Colonic mucosa (tissue), 4 donors: Measurements from ENCODE around the gene EGFL7. TPM values are rescaled to one million over a fixed set of nuclear protein-coding genes. Genes with fewer than 3 reads are reported as not detected.

ENCODE experiments used
- DNase-seq: peaks from one replicate; pipeline ENCODE4 v3.0.0-alpha.2; 2020
- H3K27ac ChIP-seq: fragments of 200-600 bp; one replicate; pipeline ENCODE4 v1.8.0; 2021
- H3K27me3 ChIP-seq: fragments of 200-600 bp; one replicate; pipeline ENCODE4 v1.8.0; 2021
- H3K36me3 ChIP-seq: fragments of 200-600 bp; one replicate; pipeline ENCODE4 v1.8.0; 2021
- H3K4me1 ChIP-seq: fragments of 200-600 bp; one replicate; pipeline ENCODE4 v1.8.0; 2021; ENCODE audit warnings: mild to moderate bottlenecking
- H3K4me3 ChIP-seq: fragments of 200-600 bp; one replicate; pipeline ENCODE4 v1.8.0; 2021
- H3K9ac ChIP-seq, 2 donors: one replicate each; pipeline ENCODE4 v1.7.0; 2013; ENCODE audit warnings: control low read depth in 2 of 2, low read depth in 2 of 2, low read length in 2 of 2
- H3K9me3 ChIP-seq: fragments of 200-600 bp; one replicate; pipeline ENCODE4 v1.8.0; 2021
- CTCF ChIP-seq: fragments of 200-600 bp; IDR thresholded peaks from one replicate; pipeline ENCODE4 v1.8.0; 2022; ENCODE audit warnings: antibody characterized with exemption, mild to moderate bottlenecking
- intact Hi-C: fragments of 100-400 bp; cut with DNase I; formaldehyde crosslinking; loops from one replicate; pipeline ENCODE4 v1.14.1; 2022
- total RNA-seq, 2 donors: library from RNA; stranded (reverse); fragmentation: NEBNext Ultra II Directional in 1 of 2; extraction: Animal tissue kit (Norgen Biotek cat#: 25700) in 1 of 2; gene quantifications; one replicate each; pipeline ENCODE4 v1.2.1, GENCODE V29; 2021
- donor health status: healthy.
- donor health status: DM: no; HTN: no; CAD: no.
- donor health status: DM: no; HTN: no; CAD: no.

Gene EGFL7
- total RNA-seq, 2 donors from 2014 or later = 17.3 to 28.4 TPM

GRCh38 chr9:136616307-136616635 is 46.4 kb upstream of the EGFL7 start:
- Histone ChIP-seq H3K27me3 (no peaks in the 10 kb centered on the region), H3K9ac (no peak overlapping the region), H3K36me3 (no peaks in the 10 kb centered on the region), H3K9me3 (no peaks in the 10 kb centered on the region), H3K27ac (no peak overlapping the region), H3K4me3 (no peak overlapping the region), H3K4me1 (peaks cover 12% of the 10 kb centered on the region)
- intact Hi-C loops = no loop called here
- no peak for TF ChIP-seq CTCF
- DNase-seq = no peak

- Histone ChIP-seq H3K4me3 (no peak overlapping the region), H3K27ac (no peak overlapping the region)
Measured at GRCh38 chr9:136616948-136617695, 45.6 kb upstream of the EGFL7 start.

GRCh38 chr9:136617746-136618579 is 44.8 kb upstream of the EGFL7 start:
- H3K9ac ChIP-seq = peak overlapping the region; percentile 18 to 28
- H3K4me3 ChIP-seq = no peak overlapping the region
- TF ChIP-seq CTCF = no peak
- peak; percentile 74 for DNase-seq
- no peak overlapping the region for H3K27ac ChIP-seq
- intact Hi-C loops = no loop called here
- H3K36me3 ChIP-seq = no peaks in the 10 kb centered on the region
- H3K27me3 ChIP-seq = no peaks in the 10 kb centered on the region
- no peaks in the 10 kb centered on the region for H3K9me3 ChIP-seq
- peaks cover 12% of the 10 kb centered on the region for H3K4me1 ChIP-seq

More at GRCh38 chr9:136616948-136617695, 45.6 kb upstream of the EGFL7 start:
- peak; percentile 26 for DNase-seq
- Histone ChIP-seq H3K27me3 (no peaks in the 10 kb centered on the region), H3K4me1 (peaks cover 12% of the 10 kb centered on the region), H3K9me3 (no peaks in the 10 kb centered on the region), H3K36me3 (no peaks in the 10 kb centered on the region), H3K9ac (peak overlapping the region; percentile 2 to 28)
- intact Hi-C loops = no loop called here
- no peak for TF ChIP-seq CTCF

- DNase-seq = peak; percentile 57
- Histone ChIP-seq H3K9me3 (no peaks in the 10 kb centered on the region), H3K4me1 (peaks cover 16% of the 10 kb centered on the region), H3K9ac (peak overlapping the region; percentile 18 to 28), H3K36me3 (no peaks in the 10 kb centered on the region), H3K27me3 (no peaks in the 10 kb centered on the region), H3K27ac (no peak overlapping the region), H3K4me3 (no peak overlapping the region)
- intact Hi-C loops = no loop called here
- no peak for TF ChIP-seq CTCF
Measured at GRCh38 chr9:136618580-136619547, 43.9 kb upstream of the EGFL7 start.
